PFSK-1 (cell line): Measurements from ENCODE around the gene TPGS2.

ENCODE experiments used
- FOXP2 ChIP-seq: optimal IDR thresholded peaks from 2 replicates; pipeline ENCODE3; 2011; ENCODE audit warnings: borderline replicate concordance, control low read depth, inconsistent platforms; ENCODE audit not compliant: insufficient read depth; ENCODE audit errors: extremely low read length, extremely low read depth
- POLR2AphosphoS5 ChIP-seq: IDR thresholded peaks from 2 replicates; pipeline ENCODE4 v1.6.1; 2012; ENCODE audit warnings: low read depth, mild to moderate bottlenecking, control low read depth, low read length, moderate library complexity
- REST ChIP-seq, 2 experiments: IDR thresholded peaks; 2 replicates each; pipeline versions ENCODE4 v1.6.1 to v1.8.0; 2011 to 2012; ENCODE audit warnings: low read depth in 2 of 2, low read length in 2 of 2, control low read depth in 1 of 2, inconsistent platforms in 1 of 2, mild to moderate bottlenecking in 1 of 2, moderate library complexity in 1 of 2; ENCODE audit not compliant: insufficient read depth in 1 of 2
- SIN3A ChIP-seq: IDR thresholded peaks from 2 replicates; pipeline ENCODE4 v1.6.1; 2012; ENCODE audit warnings: mild to moderate bottlenecking, low read length, moderate library complexity, borderline replicate concordance; ENCODE audit not compliant: insufficient read depth
- TAF1 ChIP-seq: IDR thresholded peaks from 2 replicates; pipeline ENCODE4 v1.6.1; 2012; ENCODE audit warnings: low read length, control low read depth, borderline replicate concordance; ENCODE audit not compliant: insufficient read depth

- TF ChIP-seq SIN3A (no peak), TAF1 (no peak), REST (IDR thresholded peaks at IDR 0.05; ENCODE audit: insufficient read depth in 1 of 2, low read depth in 2 of 2, low read length in 2 of 2) (no peak), POLR2AphosphoS5 (no peak), FOXP2 (no peak)
These were observed 38.3 kb upstream of the TPGS2 start for GRCh38 chr18:36867056-36867455.
